Esophagus squamous epithelium (tissue), 5 donors: Measurements from ENCODE around the gene WDR64. TPM values are rescaled to one million over a fixed set of nuclear protein-coding genes. Genes with fewer than 3 reads are reported as not detected.
A peak's percentile ranks its signal among the peaks of the same experiment; 100 is the strongest.

ENCODE experiments used
- DNase-seq: peaks from one replicate; lab custom pipeline; 2025; lab: John Stamatoyannopoulos, UW
- H3K27ac ChIP-seq, 4 donors: fragments of 200-600 bp; sonication (generic); one replicate each; pipeline ENCODE4 v1.5.1; 2016 to 2019; ENCODE audit warnings: mild to moderate bottlenecking in 1 of 4
- H3K27me3 ChIP-seq, 4 donors: fragments of 200-600 bp; sonication (generic); 1 replicate in 3 of 4; 2 replicates in 1 of 4; pipeline versions ENCODE4 v1.5.1 to v1.6.0; 2017 to 2021; ENCODE audit warnings: antibody characterized with exemption in 1 of 4
- H3K36me3 ChIP-seq, 3 donors: fragments of 200-600 bp; sonication (generic); one replicate each; pipeline ENCODE4 v1.5.1; 2016 to 2019
- H3K4me1 ChIP-seq, 3 donors: fragments of 200-600 bp; sonication (generic); one replicate each; pipeline ENCODE4 v1.5.1; 2017 to 2019
- H3K4me3 ChIP-seq, 4 donors: fragments of 200-600 bp; sonication (generic); 1 replicate in 3 of 4; 2 replicates in 1 of 4; pipeline ENCODE4 v1.5.1; 2016 to 2019; ENCODE audit warnings: mild to moderate bottlenecking in 2 of 4, moderate library complexity in 1 of 4
- H3K9me3 ChIP-seq, 3 donors: fragments of 200-600 bp; sonication (generic); one replicate each; pipeline ENCODE4 v1.5.1; 2016 to 2019
- POLR2A ChIP-seq, 4 donors: fragments of 450-650 bp; IDR thresholded peaks; one replicate each; pipeline ENCODE4 v1.6.1; 2017; ENCODE audit warnings: antibody characterized with exemption in 4 of 4, mild to moderate bottlenecking in 4 of 4, moderate library complexity in 3 of 4
- WGBS, 2 donors: methylation state at CpG; one replicate each; pipeline ENCODE4 v1.1.5; 2018; 5-methylcytosine and 5-hydroxymethylcytosine counted together
- intact Hi-C: fragments of 100-400 bp; cut with DNase I; formaldehyde crosslinking; loops from one replicate; pipeline ENCODE4 v1.15.0; 2022
- total RNA-seq, 4 donors: library from RNA; depleted of rRNA; stranded (reverse); fragments of >200 nt; gene quantifications; one replicate each; pipeline ENCODE4 v1.1.0, GENCODE V29; 2016
- TF ChIP-seq, protein P1 (sequence below), 6 experiments: fragments of 450-650 bp in 4 of 6; fragments of 200-600 bp in 2 of 6; sonication (generic) in 2 of 6; IDR thresholded peaks; one replicate each; pipeline ENCODE4 v1.5.1; 2016 to 2019; ENCODE audit warnings: antibody characterized with exemption in 6 of 6, mild to moderate bottlenecking in 4 of 6, moderate library complexity in 4 of 6
- donor health status: DM: yes; HTN: yes; CAD: no.

WDR64 gene
- total RNA-seq, 4 donors from 2014 or later, result not detected

DNA sequence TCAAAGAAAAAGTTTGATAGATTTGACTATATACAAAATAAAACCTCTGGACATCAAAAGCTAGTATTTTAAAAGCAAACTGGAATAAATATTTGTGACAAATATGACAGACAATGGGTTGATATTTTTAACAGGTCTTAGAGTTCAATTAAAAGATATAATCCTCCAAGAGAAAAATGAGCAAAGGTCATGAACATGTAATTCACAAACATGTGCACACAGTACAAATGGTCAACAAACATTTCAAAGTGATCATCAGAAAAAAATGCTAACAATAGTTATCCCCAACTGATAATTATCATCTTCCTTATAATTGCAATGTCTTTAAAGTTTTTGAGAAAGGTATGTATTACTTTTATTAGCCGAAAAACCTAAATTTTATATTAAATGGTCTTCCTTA, 32.0 kb downstream of the WDR64 start:
- Histone ChIP-seq H3K27me3 (no peaks in the 10 kb centered on the region), H3K9me3 (no peaks in the 10 kb centered on the region), H3K4me1 (peaks cover 0 to 7% (median 0%) of the 10 kb centered on the region in 3 donors), H3K27ac (no peak overlapping the region), H3K36me3 (no peaks in the 10 kb centered on the region), H3K4me3 (no peak overlapping the region)
- DNase-seq, result no peak
- WGBS, 2 donors, result 87 to 97% methylated on average over 1 of the region's 1 CpG
- TF ChIP-seq, protein P1, sequence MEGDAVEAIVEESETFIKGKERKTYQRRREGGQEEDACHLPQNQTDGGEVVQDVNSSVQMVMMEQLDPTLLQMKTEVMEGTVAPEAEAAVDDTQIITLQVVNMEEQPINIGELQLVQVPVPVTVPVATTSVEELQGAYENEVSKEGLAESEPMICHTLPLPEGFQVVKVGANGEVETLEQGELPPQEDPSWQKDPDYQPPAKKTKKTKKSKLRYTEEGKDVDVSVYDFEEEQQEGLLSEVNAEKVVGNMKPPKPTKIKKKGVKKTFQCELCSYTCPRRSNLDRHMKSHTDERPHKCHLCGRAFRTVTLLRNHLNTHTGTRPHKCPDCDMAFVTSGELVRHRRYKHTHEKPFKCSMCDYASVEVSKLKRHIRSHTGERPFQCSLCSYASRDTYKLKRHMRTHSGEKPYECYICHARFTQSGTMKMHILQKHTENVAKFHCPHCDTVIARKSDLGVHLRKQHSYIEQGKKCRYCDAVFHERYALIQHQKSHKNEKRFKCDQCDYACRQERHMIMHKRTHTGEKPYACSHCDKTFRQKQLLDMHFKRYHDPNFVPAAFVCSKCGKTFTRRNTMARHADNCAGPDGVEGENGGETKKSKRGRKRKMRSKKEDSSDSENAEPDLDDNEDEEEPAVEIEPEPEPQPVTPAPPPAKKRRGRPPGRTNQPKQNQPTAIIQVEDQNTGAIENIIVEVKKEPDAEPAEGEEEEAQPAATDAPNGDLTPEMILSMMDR (IDR thresholded peaks at IDR 0.05), result no peak
- no peak for TF ChIP-seq POLR2A (IDR thresholded peaks at IDR 0.05)
- intact Hi-C loops, result no loop called here

DNA sequence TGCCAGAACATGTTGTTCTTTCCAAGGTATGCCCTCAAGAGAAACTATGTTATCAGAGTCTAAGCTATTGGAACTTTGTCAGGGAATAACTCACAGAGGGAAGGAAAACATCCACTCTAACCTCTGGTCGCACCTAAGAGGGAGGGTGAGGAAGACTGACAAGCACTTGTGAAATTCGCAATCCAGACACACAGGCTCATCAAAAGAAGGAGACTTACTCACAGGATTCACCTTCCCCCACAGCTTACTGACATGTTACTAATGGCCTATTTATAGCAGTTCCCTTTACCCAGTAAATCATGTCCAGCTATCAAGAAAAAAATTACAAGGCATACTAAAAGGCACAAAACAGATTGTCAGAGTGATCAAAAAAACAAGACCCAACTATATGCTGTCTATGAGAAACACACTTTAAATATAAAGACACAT, 36.9 kb downstream of the WDR64 start:
- no peak for DNase-seq

DNA sequence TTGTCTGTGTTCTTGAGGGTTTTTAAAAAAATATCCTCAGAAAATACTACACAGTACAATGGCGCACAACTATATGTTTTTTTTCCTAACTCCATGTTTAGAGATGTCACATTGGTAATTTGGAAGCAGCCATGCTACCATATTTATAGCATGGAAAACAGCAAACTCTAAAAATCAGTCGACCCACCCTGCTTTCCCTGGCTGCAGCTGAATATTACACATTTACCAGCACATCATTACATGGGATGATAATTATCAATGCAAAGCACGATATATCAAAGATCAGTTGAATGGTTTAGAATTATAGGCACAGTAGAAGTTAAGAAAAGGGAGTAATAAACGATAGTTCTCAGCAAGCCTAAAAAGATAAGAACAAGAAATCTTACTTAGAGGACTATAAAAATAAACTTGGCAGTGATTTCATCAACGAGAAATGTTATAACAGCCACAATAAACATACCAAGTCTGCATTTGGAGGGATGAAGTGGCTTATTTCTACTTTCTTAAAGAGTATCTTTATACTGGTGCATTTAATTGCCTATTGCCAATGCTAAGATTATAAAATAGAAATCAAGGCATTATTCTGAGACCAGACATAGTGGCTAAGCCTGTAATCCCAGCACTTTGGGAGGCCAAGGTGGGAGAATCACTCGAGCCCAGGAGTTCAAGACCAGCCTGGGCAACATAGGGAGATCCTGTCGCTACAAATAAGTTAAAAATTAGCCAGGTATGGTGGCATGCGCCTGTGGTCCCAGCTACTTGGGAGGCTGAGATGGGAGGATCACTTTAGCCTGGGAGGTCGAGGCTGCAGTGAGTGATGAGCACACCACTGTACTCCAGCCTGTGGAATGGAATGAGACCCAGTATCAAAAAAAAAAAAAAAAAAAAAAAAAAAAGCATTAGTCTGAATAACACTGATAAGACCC, 43.4 kb downstream of the WDR64 start:
- DNase-seq, result no peak
- Histone ChIP-seq H3K27ac (no peak overlapping the region), H3K27me3 (no peaks in the 10 kb centered on the region), H3K9me3 (no peaks in the 10 kb centered on the region), H3K36me3 (no peaks in the 10 kb centered on the region), H3K4me3 (no peak overlapping the region), H3K4me1 (no peaks in the 10 kb centered on the region)
- WGBS, 2 donors, result 74 to 78% methylated on average over 9 of the region's 9 CpGs
- no peak for TF ChIP-seq POLR2A (IDR thresholded peaks at IDR 0.05)
- TF ChIP-seq, protein P1 (IDR thresholded peaks at IDR 0.05), result no peak
- intact Hi-C loops, result no loop called here

More for the DNA sequence above, 36.9 kb downstream of the WDR64 start:
- Histone ChIP-seq H3K36me3 (no peaks in the 10 kb centered on the region), H3K4me3 (no peak overlapping the region), H3K27me3 (no peaks in the 10 kb centered on the region), H3K9me3 (no peaks in the 10 kb centered on the region), H3K4me1 (peaks cover 0 to 17% (median 7%) of the 10 kb centered on the region in 3 donors), H3K27ac (peak overlapping the region in 1 of 4 donors; percentile 9)
- intact Hi-C loops, result no loop called here
- no peak for TF ChIP-seq POLR2A (IDR thresholded peaks at IDR 0.05)
- TF ChIP-seq, protein P1 (IDR thresholded peaks at IDR 0.05), result no peak
- 4 to 23% methylated on average over 2 of the region's 2 CpGs for WGBS, 2 donors

DNA sequence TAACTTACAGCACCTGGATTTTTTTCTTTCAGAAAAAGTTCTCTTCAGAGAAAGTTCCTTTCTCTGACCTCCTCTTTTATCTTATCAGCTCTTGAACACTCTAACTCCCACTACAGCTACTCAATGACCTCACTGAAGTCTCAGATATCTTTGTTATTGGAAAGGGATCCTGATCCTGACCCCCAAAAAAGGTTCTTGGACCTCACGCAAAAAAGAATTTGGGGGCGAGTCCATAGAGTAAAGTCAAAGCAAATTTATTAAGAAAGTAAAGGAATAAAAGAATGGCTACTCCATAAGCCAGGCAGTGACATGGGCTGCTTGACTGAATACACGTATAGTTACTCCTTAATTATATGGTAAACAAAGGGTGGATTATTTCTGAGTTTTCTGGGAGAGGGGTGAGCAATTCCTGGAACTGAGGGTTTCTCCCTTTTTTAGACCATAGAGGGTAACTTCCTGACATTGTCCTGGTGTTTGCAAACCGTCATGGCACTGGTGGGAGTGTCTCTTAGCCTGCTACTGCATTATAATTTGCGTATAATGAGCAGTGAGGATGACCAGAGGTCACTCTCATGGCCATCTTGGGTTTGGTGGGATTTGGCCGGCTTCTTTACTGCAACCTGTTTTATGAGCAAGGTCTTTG, 44.2 kb downstream of the WDR64 start:
- H3K27me3 ChIP-seq, result no peaks in the 10 kb centered on the region
- no peak overlapping the region for H3K27ac ChIP-seq
- 75 to 82% methylated on average over 5 to 6 of the region's 6 CpGs for whole genome bisulfite sequencing, 2 donors
- H3K4me1 ChIP-seq, result no peaks in the 10 kb centered on the region
- no peak for TF ChIP-seq POLR2A (IDR thresholded peaks at IDR 0.05)
- TF ChIP-seq, protein P1 (IDR thresholded peaks at IDR 0.05), result no peak
- no peak for DNase-seq
- H3K36me3 ChIP-seq, result no peaks in the 10 kb centered on the region
- intact Hi-C loops, result no loop called here
- H3K4me3 ChIP-seq, result no peak overlapping the region
- H3K9me3 ChIP-seq, result no peaks in the 10 kb centered on the region
